KBM-7 (cell line): ENCODE data around the gene S1PR3.
A peak's percentile ranks its signal among the peaks of the same experiment; 100 is the strongest.

Experiments
- DNase-seq: peaks from one replicate; pipeline ENCODE4 v3.0.0-alpha.2; 2015
- in situ Hi-C: fragments of 300-500 bp; cut with MboI; formaldehyde crosslinking; loops from 2 replicates; pipeline ENCODE4 v1.14.3; 2020; ENCODE audit warnings: low sequenced_read_pairs, low pct_unique_long_range_greater_than_20kb, mixed read lengths

The S1PR3 gene

GRCh38 chr9:88987661-88988060 lies 3.6 kb upstream of the S1PR3 start:
- in situ Hi-C loops, result loop anchor here (25.0 kb wide), 1 partner anchor 400 kb away; no protein-coding TSS in a partner anchor
- no peak for DNase-seq

GRCh38 chr9:88988796-88989641 lies 2.2 kb upstream of the S1PR3 start:
- no peak for DNase-seq
- in situ Hi-C loops, result loop anchor here (25.0 kb wide), 1 partner anchor 402 kb away; no protein-coding TSS in a partner anchor

- no peak for DNase-seq
- in situ Hi-C loops, result loop anchor here (25.0 kb wide), 1 partner anchor 403 kb away; no protein-coding TSS in a partner anchor
Observed at GRCh38 chr9:88990041-88990728, 1.1 kb upstream of the S1PR3 start.

DNA sequence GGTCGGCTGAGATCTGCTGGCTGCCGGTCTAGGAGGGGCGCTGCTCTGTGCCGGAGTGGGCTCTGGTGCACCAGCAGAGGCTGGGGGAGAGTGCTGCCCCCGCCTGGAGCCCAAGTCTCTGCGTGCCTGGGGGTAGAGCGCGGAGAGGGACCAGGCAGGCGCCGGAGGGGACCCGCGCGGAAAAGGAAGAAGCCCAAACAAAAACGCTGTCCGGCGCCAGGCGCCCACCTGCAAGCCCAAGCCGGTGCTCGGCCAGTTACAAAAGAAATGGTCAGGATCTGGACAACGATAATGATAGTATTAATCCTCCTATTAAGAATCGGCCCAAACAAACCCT lies 571 bp upstream of the S1PR3 start:
- DNase-seq, result no peak
- in situ Hi-C loops, result loop anchor here (25.0 kb wide), 1 partner anchor 403 kb away; no protein-coding TSS in a partner anchor

DNA sequence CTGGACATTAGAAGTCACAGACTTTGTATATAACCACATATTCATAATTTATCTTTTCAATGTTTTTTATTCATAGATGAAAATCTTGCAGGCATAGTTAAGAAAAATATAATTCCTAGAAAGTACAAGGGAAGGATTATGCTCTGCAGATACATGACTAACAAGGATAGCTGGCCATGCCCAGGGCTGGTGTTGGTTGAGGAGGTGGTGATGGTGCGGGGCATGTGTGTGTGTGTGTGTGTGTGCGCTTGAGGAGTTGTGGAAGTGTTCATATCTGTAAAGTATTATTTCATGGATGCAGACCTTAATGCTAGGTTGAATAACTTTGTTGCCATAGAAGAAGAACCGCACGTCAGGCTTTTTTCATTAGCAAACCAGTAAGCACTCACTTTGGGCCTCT lies 1.3 kb downstream of the S1PR3 start:
- no peak for DNase-seq
- in situ Hi-C loops, result loop anchor here (25.0 kb wide), 1 partner anchor 405 kb away; no protein-coding TSS in a partner anchor

GRCh38 chr9:88993327-88993726 lies 2.1 kb downstream of the S1PR3 start:
- no peak for DNase-seq
- in situ Hi-C loops, result loop anchor here (25.0 kb wide), 1 partner anchor 406 kb away; no protein-coding TSS in a partner anchor

DNA sequence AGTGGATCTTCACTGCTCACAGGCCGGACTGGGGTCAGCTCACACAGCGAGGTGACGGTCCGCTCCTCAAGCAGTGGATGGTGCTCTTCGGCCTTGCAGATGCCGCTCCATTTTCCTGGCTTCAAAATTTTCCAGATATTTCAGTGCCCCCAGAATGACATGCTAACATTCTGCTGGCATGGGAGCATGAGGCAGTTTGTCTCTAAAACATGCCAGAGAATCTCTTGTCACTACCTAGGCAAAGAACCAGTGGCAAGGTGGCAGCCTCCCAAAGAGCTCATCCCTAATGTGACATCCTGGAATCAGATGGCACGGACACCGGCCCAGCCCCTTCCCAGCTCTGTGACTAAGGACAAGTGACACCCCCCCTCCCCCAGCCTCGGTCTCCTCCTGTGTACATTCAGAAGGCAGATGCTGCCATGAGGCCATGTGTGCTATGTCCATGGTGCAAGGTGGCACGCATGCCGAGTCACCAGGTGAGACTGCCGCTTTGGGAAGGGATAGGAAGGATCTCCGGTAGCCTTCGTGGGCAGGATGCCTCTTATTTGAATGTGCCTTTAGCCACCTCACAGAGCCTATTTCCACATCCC lies 2.7 kb downstream of the S1PR3 start:
- no peak for DNase-seq
- in situ Hi-C loops, result loop anchor here (25.0 kb wide), 1 partner anchor 407 kb away; no protein-coding TSS in a partner anchor

GRCh38 chr9:88994469-88995199 lies 3.4 kb downstream of the S1PR3 start:
- in situ Hi-C loops, result loop anchor here (25.0 kb wide), 1 partner anchor 407 kb away; no protein-coding TSS in a partner anchor
- no peak for DNase-seq

DNA sequence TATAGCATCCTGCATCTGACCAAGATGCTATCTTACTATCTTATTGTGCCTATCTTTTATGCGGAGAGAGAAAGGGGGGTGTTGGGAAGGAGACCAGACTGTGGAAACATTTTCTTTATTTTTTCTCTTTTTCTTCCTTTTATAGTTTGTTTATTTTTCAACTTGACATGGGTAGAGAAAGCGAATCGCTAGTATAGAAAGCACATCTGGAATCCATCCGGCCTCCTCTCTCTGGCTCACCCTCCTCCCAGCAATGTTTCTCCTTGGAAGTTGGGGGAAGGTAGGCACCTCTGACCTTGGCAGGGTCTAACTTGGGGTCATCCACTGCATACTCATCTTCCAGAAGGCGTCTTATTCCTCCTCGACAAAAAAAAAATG lies 3.9 kb downstream of the S1PR3 start:
- DNase-seq, result no peak
- in situ Hi-C loops, result loop anchor here (25.0 kb wide), 1 partner anchor 408 kb away; no protein-coding TSS in a partner anchor

- in situ Hi-C loops, result loop anchor here (25.0 kb wide), 1 partner anchor 408 kb away; no protein-coding TSS in a partner anchor
- DNase-seq, result no peak
Observed at GRCh38 chr9:88995627-88996026, 4.4 kb downstream of the S1PR3 start.

GRCh38 chr9:88996046-88996920 lies 5.0 kb downstream of the S1PR3 start:
- DNase-seq, result no peak
- in situ Hi-C loops, result loop anchor here (25.0 kb wide), 1 partner anchor 409 kb away; no protein-coding TSS in a partner anchor

DNA sequence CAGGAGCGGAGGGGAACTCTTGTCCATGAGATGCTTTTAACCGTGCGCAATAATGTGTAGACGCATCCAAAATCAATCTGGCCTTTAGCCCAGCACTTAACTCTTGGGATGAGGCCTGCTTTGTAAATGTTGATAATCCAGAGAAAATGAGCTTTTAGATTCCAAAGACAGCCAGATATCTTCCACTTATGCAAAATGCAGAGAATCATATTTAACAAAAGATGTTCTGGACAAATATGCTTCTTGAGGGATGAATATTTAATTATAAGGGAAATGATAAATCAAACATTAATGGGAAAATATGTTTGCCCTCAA lies 5.6 kb downstream of the S1PR3 start:
- in situ Hi-C loops, result loop anchor here (25.0 kb wide), 1 partner anchor 410 kb away; no protein-coding TSS in a partner anchor
- DNase-seq, result no peak

- no peak for DNase-seq
- in situ Hi-C loops, result loop anchor here (25.0 kb wide), 1 partner anchor 410 kb away; no protein-coding TSS in a partner anchor
Observed at GRCh38 chr9:88997646-88998045, 6.4 kb downstream of the S1PR3 start.

DNA sequence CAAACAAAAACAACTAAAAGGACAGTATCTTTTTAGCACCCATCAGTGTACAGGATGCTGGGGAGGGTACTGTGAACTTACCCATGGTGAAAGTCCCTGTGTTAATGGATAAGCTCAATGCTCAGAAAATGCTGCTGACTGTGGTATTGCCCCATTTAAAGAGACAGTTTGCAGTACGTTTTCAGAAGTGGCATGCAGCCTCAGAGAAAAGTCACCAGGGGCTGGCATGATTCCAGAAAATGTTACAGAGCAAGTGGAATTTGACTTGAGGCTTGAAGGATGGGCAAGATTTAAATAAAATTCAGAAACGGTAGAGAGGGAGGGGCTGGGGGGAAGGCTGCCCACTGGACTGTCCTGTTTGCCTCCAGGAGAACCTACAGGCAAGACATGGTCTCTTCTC lies 7.2 kb downstream of the S1PR3 start:
- DNase-seq, result no peak
- in situ Hi-C loops, result loop anchor here (25.0 kb wide), 1 partner anchor 411 kb away; no protein-coding TSS in a partner anchor

DNA sequence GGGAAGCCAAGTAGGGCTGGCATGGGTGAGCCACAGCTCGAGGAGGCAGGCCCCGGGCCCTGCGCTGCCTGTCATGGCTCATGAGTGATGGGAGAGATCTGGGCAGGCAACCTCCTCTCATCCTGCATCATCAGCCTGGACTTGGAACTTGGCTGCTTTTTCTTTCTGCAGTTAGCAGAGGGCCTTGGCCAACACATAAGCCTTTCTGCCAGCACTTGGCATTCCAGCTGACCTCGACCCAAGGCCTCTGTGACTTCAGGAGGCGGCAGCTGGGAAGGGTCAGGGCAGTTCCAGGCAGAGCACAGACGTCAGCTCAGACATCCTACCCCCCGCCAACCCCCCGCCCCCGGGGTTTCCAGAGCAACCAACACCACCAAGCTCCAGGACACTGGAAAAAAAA lies 7.6 kb downstream of the S1PR3 start:
- no peak for DNase-seq
- in situ Hi-C loops, result loop anchor here (25.0 kb wide), 1 partner anchor 412 kb away; no protein-coding TSS in a partner anchor

- DNase-seq, result no peak
- in situ Hi-C loops, result no loop called here
Observed at GRCh38 chr9:89000371-89000781, 9.1 kb downstream of the S1PR3 start.

DNA sequence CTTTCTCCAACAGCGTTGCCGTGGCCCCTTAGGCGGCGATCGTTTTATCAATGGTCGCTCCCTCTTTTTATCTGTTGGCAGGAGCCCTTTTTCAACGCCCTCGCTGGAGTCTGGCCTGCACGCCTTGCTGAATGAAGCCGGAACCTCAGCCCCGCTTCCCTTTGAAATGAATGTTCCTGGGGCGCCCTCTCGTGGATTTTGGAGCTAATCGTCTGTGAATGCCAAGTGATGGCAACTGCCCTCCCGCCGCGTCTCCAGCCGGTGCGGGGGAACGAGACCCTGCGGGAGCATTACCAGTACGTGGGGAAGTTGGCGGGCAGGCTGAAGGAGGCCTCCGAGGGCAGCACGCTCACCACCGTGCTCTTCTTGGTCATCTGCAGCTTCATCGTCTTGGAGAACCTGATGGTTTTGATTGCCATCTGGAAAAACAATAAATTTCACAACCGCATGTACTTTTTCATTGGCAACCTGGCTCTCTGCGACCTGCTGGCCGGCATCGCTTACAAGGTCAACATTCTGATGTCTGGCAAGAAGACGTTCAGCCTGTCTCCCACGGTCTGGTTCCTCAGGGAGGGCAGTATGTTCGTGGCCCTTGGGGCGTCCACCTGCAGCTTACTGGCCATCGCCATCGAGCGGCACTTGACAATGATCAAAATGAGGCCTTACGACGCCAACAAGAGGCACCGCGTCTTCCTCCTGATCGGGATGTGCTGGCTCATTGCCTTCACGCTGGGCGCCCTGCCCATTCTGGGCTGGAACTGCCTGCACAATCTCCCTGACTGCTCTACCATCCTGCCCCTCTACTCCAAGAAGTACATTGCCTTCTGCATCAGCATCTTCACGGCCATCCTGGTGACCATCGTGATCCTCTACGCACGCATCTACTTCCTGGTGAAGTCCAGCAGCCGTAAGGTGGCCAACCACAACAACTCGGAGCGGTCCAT lies 10.0 kb downstream of the S1PR3 start:
- peak; percentile 80 for DNase-seq
- in situ Hi-C loops, result no loop called here
